ENCODE measurements around the gene ARHGAP8.
"Not testable (repeated sequence)": the region's sequence is repeated elsewhere in the genome, so short reads cannot be mapped to it uniquely, and the experiment has no call there.

ARHGAP8 gene

DNA sequence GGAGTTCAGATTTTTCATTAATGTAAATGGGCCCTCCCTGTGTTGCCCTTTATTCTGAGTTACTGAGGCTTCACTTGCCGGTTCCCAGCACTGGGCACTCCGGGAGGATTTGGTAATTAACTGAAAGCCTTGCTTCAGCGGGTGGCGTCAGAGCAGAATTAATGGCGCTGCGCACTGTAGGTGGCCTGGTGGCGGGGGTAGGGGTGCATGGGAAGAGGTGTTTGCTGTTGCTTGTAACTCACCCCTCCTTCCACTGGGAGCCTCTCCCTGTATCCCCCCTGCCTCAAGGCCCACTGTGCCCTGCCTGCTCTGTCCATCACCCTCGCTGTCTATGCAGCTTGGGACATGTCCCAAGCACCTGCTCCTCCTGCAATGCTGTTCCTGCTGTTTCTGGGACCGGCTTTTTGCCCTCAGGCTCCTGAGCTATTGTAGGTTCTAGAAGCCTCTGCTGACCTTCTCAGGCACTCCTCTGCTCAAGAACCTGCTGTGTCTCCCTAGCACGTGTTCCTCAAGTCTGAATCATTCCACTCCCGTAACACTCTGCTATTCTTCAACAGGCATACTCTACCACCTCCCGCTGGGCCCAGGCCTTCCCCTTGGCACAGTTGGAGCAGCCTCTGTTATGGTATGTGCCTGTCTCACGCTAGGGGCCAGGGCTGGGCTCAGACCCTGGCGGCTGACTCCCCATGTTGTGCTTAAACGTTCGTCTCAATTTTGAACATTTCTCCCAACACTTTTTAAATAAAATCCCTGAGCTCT lies 24.4 kb downstream of the ARHGAP8 start:
- no peak for DNase-seq

DNA sequence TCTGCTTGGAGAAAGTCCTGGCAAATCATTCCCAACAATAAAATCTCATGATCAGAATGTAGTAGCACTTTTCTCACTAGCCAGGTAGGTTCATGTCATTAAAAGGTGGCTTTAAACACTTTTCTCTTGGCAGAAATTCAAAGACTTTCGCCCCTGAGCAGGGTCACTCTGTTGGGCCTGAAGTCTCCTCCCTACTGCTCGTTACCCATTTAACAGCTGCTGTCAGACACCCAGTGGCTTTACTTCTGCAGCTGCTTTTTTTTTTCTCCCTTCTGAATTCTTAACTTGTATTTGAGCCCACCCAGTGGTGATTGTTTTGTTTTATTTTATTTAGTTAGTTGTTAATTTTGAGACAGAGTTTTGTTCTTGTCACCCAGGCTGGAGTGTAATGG lies 25.0 kb downstream of the ARHGAP8 start:
- DNase-seq: no peak

DNA sequence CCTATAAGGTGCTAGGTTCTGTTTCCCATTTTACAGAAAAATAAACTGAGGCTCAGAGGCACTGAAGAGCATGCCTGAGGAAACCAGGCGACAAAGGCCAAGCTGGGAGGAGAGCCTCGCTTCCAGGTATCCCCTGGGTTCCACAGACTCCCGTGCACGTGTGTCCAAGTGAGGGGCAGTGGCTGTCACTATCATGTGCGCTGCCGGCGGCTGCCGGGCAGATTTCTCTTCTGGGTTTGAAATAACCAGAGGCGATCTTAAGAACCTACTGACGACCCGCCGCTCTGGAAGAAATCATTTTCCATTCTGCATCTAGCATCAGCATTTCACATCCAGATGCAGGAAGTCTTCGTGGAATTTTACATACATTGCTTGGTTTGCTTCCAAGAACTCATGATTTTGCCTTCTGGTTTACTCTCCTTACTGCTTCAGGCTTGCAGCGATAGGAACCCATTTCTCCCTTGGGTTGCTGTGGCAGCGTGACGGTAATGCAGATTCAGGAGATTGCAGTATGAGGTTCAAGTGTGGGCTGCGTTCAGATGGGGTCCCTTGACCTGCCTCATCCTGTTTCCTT lies 28.6 kb downstream of the ARHGAP8 start:
- no peak for DNase-seq

DNA sequence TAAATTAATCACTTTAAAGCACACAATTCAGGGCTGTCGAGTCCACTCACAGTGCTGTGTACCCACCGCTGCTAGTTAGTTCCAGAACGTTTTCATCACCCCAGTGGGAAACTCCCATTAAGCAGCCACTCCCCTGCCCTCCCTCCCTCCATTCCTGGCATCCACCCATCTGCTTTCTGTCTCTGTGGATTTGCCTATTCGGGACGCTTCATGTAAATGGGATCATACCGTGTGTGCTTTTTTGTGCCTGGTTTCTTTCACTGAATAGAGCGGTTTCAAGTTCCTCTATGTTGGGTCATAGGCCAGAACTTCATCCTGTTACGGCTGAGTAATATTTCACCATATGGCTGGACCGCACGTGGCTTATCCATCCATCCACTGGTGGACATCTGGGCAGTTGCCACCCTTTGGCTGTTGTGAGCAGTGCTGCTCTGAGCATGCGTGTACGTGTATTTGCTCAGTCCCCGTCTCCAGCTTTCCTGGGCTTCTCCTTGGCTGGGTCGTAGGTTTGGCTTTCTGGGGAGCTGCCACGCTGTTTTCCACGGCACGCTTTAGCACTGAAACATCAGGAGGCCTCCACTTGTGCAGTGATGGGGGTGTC lies 30.1 kb downstream of the ARHGAP8 start:
- no peak for DNase-seq

DNA sequence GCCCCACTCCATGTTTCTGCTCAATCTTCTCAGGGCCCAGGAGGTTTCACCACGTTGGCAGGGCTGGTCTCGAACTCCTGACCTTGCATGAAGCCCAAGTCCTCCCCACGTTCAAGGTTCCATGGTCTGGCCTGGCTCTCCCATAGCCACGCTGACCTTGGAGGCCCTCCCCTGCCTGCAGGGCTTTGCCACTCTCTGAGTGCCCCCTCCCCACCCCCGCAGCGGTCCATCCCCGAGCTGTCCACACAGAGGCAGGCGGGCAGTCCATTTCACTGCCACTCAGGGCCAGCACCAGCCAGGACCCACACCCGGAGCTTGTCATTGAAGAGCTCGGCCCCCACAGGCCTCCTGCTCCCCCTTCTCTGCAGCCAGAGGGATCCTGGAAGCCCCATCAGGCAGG lies 30.7 kb downstream of the ARHGAP8 start:
- no peak for DNase-seq

DNA sequence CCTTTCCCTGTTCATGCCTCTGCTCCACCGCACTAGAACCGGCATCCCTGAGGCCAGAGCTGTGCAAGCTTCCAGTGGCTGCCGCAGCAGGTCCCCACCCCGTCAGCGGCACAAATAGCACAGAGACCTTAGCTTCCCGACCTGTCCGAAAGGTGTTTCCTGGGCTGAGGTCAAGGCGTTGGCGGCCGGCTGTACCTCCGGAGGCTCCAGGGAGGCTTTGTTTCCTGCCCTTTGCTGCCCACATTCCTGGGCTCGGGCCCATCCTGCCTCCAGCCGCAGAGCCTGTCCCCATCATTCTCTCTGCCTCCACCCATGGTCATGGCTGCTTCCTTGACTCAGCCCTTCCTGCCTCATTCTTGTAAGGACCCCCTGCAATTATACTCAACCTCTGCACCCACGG lies 31.2 kb downstream of the ARHGAP8 start:
- DNase-seq: no peak

DNA sequence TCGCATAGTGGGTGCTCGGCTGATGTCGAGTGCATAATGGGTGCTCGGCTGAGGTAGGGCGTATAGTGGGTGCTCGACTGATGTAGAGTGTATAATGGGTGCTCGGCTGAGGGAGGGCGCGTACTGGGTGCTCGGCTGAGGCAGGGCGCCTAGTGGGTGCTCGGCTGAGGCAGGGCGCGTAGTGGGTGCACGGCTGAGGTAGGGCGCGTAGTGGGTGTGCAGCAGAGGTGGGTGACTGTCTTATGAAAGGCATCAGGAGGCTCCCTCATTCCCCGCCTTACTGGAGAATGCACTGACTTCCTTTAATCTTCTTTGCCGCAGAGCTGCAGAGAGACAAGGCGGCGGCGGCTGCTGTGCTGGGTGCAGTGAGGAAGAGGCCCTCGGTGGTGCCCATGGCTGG lies 33.8 kb downstream of the ARHGAP8 start:
- DNase-seq: no peak

DNA sequence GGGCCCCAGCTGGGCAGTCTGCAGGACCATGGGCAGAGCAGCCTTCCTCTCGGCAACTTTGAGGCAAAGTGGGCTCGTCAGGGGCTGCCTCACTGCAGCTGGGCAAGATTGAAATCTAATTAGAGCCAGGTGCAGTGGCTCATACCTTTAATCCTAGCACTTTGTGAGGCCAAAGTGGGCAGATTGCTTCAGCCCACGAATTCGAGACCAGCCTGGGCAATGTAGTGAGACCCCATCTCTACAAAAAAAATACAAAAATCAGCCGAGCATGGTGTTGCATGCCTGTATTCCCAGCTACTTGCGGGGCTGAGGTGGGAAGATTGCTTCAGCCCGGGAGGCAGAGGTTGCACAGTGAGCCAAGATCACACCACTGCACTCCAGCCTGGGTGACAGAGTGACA lies 34.2 kb downstream of the ARHGAP8 start:
- DNase-seq: no peak

DNA sequence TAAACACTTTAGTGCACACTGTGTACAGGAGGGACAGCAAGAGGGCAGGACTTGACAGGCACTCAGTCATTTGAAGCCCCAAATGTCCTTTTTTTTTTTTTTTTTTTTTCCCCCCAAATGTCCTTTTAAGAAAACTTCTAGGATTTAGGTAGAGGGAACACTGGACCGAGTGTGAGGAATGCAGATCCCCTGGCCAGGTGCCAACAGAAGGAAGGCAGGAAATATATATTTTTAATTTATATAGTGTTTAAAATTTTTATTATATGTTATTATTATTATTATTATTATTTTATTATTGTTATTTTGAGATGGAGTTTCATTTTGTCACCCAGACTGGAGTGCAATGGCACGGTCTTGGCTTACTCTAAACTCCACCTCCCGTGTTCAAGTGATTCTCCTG lies 35.5 kb downstream of the ARHGAP8 start:
- DNase-seq: no peak

DNA sequence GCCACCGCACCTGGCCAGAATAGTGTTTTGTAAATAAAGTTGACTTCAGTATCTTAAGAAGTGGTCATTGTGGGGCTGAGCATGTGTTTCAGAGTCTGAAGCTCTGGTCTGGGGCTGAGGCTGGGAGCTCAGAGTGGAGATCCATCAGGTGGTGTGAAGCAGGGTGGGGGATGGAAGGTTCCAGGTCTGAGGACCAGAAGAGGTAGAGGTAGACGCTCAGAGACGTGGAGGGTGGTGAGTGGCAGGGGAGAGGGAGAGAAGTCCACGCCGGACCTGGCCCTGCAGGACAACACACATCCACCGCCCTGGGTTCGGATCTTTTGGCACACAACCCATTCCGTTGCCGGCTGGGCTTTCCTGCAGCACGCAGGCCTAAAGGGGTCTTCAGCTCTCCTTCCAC lies 40.7 kb downstream of the ARHGAP8 start:
- DNase-seq: no peak

DNA sequence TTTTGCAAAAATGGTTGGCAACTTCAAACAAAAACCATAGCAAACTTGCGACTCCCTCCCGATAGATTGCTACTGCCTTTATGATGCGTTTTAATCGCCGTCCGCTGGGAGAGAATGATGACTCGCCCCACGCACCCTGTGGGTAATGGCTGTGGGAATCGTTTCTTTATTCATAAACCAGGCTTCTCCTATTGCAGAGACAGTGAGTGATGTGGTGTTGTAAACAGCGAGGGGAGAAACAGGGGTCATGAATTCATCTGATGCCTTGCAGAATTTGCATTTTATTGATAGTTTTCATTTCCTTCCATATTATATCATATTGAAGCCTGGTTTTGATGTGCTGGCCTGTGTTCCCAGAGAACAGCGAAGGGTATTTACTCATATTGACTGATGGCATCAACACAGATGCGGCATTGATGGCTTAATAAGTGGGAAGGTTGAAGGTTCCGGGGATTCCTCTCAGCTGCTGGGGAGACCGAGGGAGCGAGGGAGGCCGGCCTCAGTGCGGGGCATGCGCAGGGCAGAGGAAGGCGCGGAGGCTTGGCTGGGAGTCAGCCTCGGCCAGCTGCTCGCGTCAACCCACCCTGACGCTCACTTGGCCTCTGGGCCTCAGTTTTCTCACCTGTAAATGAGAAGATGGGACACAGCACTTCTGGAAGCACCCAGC lies 41.3 kb downstream of the ARHGAP8 start:
- no peak for DNase-seq

DNA sequence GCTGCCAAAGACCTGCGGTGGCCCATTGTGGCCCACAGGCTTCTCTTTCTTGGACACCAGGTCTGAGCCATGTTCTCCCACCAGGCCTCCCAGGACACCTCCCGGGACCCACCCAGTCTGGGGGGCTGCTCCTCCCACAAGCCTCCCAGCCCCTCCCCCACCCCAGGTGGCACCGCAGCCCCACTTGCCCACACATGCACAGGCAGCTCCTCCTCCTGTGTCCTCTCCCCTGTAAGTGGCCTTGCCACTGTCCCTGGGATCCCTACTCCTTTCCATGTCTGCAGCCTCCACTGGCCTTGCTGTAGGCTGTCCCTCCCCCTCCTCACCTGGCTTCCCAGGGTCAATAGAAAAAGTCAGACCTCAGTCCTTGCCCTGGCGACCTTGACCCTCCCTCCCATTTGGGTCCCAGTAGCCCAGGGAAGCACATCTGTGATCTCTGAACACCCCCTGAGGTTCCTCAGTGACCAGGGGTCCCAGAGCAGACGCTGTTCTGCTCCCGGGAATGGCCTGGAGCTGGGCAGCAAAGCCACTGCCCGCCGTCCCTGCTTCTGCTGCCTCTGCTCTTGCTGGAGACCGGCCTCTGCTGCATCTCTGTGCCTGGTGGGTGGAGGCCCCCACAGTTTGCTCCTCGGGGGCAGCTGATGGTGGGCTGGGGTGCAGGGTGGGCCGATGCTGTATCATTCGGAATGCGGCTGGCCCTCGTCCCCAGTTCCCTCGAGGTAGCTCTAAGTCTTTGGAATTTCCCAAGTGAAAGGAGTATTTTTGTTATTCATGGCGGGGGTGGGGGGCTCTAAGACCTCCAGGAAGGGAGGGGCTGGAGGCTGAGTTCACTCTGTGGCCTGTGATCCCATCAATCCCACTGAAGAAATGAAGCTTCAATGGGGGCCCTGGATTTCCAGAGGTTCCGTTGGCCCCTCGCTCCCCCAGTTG lies 43.6 kb downstream of the ARHGAP8 start:
- no peak for DNase-seq

DNA sequence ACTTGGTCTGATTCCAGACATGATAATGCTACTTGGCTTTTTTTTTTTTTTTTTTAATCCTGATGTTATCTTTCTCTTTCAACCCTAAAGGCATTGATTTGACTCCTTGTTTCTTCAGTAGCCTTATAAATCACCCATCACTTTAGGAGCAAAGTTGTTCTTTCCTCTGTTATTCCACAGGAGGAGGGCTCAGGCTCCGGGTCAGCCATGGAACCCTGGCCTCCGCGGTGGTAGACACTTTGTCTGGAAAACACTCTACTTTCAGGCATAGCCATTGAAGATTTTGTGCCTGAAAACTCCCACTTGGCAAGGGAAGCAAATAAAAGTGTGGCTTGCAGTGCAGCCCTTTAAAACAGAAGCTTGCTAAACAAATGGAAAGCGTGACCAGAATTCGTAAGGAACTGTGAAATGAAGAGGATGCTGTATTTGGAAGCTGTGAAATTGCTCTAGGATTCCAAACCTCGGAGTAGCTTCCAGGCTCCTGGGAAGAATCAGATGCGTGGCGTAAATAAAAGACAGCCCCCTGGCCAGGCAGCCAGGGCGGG lies 44.9 kb downstream of the ARHGAP8 start:
- DNase-seq: no peak

DNA sequence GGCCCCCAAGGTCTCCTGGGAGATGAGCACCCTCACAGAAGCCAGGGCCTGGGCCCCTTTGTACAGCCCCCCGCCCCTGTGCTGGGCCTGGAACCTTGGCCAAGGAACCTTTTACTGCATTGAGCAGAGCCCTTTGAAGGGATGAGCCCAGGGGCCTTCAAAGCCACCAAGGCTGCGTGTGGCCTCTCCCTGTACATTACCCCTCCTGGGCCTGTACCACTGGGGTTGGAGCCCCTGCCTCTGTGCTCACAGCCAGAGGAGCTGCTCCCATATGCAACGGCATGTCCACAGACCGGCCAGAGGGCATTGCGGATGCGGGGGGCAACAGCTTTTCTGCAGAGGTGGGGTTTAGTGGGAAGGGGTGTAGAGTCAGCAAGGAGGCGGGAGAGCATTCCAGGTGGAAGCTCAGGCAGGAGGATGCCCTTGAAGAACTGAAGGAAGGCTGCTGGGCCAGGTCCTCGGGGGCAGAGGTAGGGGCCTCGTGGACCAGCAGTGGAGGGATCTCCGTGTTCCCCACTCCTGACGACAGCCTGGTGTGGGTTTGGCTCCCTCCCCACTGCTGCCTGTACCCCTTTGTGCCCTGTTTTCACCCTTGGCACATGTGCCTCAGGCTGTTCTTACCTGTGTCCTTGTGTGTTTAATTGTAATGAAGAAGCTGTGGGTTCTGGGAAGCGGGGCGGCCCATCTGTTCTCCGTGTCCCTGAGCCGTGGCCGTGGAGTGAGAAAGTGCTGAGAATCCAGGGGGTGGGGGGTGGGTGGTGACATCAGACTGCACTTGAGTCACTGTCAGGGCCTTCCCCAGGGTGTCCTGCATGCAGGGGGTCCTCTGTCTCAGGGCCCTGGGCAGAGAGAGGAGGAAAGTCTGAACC lies 46.9 kb downstream of the ARHGAP8 start:
- no peak for DNase-seq

DNA sequence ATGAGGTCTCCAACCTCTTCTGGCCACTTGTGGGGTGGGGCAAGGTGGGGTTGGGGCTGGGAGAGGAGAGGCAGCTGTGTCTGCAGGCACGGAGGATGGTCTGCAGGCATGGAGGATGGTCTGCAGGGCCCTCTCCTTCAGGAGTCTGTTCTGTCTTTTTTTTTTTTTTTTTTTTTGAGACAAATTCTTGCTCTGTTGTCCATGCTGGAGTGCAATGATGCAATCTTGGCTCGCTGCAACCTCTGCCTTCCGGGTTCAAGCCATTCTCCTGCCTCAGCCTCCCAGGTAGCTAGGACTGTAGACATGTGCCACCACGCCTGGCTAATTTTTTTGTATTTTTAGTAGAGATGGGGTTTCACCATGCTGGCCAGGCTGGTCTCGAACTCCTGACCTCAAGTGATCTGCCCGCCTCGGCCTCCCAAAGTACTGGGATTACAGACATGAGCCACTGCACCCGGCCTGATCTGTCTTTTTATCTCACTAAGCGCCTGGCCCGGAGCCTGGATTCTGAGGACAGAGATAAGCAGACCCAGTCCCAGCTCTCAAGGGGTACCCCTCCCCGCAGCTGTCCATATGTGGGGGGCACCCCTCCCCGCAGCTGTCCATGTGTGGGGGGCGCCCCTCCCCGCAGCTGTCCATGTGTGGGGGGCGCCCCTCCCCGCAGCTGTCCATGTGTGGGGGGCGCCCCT lies 47.7 kb downstream of the ARHGAP8 start:
- DNase-seq: not testable (repeated sequence)

DNA sequence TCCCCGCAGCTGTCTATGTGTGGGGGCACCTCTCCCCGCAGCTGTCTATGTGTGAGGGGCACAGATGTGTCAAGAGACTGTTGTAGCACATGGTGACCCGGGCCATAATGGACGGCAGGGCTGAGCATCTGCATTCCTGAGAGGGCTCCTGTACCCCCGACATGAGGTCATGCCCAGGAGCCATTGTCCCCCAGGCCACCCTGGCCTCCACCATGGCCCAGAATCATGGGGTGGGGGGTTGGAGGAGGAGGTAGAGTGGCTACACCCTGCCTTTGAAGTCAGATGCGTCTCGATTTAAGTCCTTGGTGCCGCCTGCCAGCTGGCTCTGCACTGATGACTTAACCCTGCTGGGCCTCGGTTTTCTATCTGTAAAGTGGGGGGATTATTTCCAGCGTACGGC lies 49.1 kb downstream of the ARHGAP8 start:
- DNase-seq: no peak

DNA sequence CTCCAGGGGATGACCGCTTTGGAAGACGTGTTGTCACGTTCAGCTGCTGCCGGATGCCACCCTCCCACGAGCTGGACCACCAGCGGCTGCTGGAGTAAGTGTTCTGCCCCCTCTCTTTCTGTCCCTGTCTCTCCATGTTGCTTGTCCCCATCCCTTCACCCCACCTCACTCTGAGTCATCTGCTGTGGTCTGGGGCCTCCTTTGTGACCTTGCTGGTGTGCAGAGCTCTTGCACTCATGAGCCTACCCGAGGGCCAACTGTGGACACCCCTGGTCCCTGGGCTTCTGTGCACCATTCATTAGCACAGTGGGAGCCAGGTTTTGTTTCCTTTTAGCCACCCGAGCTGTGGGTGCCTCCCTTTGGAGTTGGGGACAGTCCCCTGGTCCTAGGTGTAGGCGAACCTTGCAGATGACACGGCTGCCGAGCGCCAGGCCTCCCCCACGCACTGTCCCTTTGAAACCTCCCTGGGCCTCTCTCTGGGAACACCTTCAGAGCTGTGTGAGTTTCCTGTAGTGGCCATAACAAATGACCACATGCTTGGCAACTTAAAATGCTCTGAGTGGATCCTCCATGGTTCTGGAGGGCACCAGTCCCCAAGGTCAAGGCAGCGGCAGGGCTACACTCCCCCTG lies 49.8 kb downstream of the ARHGAP8 start:
- no peak for DNase-seq

DNA sequence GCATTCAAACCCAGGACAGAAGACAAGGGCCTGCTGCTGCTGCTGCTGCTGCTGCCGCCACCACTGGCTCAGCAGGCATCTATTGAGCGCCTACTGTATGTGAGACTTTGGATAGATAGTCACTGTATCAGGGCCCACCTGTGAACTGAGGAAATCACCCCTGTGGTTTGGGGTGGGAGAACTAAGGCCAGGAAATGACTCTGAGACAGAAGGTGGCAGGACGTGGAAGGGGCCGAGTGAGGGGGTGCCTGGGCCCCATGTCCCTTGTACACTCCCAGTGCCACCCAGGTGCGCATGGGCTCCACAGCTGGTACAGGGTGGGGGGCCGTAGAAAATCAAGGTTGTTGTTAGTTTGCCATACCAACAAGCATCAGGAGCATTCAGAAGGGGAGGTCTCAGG lies 50.6 kb downstream of the ARHGAP8 start:
- no peak for DNase-seq

DNA sequence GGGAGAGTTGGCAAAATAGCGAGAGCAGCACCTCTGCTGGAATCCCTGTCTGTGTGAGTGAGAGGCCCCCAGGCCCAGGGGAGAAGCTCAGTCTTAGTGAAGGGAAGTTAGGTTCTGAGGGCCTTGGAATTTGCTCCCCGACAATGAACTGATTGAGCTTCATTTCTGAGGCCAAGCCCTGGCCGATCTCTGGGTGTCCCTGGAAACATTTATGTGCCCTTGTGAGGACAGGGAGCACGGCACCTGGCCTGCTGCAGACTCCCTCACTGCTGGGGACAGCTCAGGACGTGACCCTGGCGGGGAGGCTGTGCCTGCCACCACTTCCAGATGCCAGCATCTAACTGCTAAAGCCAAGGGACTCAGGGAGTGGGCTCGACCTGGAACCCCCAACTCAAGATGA lies 52.0 kb downstream of the ARHGAP8 start:
- no peak for DNase-seq

DNA sequence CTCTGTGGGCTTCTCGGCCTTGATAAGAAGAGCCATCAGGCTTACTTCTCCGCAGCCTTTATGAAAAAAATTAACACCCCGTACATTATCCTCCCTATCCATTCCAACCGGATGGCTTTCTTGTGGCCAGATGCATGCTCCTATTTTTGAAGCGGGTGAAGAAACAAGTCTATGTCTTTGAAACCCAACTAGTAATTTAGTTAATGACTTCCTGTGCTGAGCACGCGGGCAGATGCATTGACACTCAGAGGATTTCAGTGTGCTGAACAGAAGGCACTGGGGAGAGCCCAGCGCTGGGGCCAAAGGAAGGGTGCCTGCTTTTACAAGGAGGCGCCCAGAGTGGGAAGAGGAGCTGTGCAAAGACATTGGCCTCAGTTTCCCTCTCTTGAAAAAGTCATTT lies 53.3 kb downstream of the ARHGAP8 start:
- no peak for DNase-seq

DNA sequence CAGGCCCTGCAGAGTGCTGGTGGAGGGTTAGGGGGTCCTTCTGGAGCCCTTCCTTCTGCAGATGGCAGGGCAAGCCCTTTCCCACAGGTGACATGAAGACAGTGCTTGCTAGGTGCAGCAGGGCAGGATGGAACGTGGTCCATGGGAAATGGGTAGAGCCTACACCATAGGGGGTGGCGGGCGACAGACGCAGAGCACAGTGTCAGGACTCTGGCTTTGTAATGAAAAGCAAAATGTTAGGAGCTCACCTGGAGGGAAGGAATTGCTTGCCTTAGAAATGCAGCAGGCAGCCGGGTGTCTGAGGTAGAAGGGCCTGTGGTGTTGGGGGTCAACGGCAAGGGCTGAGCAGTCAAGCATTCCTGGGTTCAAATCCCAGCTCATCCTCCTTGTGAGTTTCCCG lies 54.9 kb downstream of the ARHGAP8 start:
- no peak for DNase-seq
